ENCODE data around the gene NLRP1.

NLRP1 gene

GRCh38 chr17:5473906-5474305 lies 110.4 kb downstream of the NLRP1 start:
- no peak for DNase-seq (ENCODE audit: low spot score)

DNA sequence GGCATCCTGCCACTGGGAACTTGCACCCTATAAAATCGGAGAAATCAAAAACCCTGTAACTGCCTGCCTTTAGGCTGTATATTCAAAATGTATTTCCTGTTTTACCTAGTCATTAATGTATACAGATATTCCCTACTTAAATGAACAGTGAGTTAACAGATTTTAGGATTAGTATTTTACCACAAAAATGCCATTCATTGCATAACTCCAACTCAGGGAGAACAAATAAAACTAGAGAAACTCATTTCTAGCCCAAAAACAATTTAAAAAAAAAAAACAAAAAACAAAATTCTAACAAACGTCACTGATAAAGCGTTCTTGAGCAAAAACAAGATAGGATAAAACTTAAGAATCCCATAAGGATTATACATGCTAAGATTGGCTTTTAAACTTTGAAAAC lies 111.8 kb downstream of the NLRP1 start:
- DNase-seq (ENCODE audit: low spot score) = no peak

GRCh38 chr17:5468075-5468473 lies 116.2 kb downstream of the NLRP1 start:
- DNase-seq (ENCODE audit: low spot score) = no peak

DNA sequence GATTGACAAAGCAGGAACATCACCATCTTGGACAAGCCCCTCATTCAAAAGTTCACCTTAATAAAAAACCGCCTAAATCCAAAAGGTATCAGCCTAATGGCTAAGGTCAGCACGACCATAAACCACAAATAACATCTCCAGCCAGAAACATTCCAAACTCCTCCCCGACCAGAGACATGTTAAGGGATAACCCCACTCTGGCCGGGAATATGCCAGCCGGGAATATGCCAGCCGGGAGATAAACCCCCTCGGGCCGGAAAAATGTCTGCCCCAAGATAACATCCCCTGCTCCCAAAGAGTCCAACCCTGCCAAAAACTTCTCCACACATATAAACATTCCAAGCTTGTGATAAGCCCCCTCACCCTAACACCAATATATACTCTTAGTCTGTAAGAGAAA lies 116.9 kb downstream of the NLRP1 start:
- DNase-seq (ENCODE audit: low spot score) = no peak

DNA sequence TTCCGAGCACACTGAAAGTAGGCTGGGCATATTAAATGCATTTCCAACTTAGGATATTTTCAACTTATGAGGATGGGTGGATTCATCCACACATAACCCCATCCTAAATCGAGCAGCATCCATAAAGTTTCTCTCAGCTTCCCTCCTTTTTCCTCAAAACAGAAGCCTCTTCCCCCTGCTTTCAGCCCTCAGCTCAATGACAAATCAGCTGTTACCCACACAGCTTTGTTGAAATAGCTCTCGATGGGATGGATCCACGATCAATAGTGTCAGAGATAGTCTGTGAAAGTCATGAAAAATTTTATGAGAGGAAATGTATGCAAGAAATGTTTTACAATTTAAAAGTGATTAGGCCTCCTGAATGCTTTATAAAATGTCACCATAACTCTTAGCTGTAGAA lies 118.0 kb downstream of the NLRP1 start:
- DNase-seq (ENCODE audit: low spot score) = no peak

- peak; percentile 96 for DNase-seq (ENCODE audit: low spot score)
These were observed 119.4 kb downstream of the NLRP1 start for GRCh38 chr17:5464717-5465507.

Measured in COLO829 (cell line).